Prostate gland (tissue), 2 donors: ENCODE measurements around the gene GNA15.

Experiments used
- POLR2A ChIP-seq: fragments of 450-650 bp; IDR thresholded peaks from one replicate; pipeline ENCODE4 v1.6.1; 2016; ENCODE audit warnings: antibody characterized with exemption, mild to moderate bottlenecking
- POLR2AphosphoS5 ChIP-seq: sonication (generic); formaldehyde crosslinking; IDR thresholded peaks from one replicate; pipeline ENCODE4 v1.6.1; 2017; ENCODE audit warnings: antibody characterized with exemption
- TF ChIP-seq, protein P1 (sequence below), 4 experiments: fragments of 200-600 bp in 2 of 4; fragments of 450-650 bp in 2 of 4; sonication (generic) in 2 of 4; IDR thresholded peaks; 1 replicate in 3 of 4; 2 replicates in 1 of 4; pipeline ENCODE4 v1.5.1; 2016 to 2019; ENCODE audit warnings: antibody characterized with exemption in 4 of 4, mild to moderate bottlenecking in 2 of 4, moderate library complexity in 2 of 4

DNA sequence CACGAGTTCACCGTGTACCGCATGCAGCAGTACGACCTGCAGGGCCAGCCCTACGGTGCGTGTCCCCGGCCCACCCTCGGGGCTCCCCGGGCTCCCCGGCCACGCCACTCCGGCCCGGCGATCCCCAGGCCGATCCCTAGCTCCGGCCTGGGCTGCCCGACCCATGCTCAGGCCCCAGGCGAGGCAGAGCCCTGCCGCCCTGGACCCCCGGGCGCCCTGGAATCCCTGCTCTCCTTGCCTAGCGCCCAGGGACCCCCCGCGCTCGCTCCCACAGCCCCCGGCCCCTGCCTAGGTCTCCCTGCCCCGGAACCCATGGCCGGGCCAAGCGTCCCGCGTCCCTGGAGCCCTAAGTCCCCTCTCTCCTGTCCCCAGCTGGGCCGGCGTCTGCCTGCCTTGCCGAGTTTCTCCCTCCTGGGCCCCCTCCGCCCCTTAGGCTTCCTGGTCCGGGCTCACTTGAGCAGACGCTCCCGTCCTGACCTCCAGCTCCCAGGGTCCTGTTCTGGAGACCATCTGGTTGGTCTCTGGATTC is 50.4 kb downstream of the GNA15 start:
- TF ChIP-seq POLR2AphosphoS5 (no peak), POLR2A (no peak)
- TF ChIP-seq, protein P1, sequence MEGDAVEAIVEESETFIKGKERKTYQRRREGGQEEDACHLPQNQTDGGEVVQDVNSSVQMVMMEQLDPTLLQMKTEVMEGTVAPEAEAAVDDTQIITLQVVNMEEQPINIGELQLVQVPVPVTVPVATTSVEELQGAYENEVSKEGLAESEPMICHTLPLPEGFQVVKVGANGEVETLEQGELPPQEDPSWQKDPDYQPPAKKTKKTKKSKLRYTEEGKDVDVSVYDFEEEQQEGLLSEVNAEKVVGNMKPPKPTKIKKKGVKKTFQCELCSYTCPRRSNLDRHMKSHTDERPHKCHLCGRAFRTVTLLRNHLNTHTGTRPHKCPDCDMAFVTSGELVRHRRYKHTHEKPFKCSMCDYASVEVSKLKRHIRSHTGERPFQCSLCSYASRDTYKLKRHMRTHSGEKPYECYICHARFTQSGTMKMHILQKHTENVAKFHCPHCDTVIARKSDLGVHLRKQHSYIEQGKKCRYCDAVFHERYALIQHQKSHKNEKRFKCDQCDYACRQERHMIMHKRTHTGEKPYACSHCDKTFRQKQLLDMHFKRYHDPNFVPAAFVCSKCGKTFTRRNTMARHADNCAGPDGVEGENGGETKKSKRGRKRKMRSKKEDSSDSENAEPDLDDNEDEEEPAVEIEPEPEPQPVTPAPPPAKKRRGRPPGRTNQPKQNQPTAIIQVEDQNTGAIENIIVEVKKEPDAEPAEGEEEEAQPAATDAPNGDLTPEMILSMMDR (IDR thresholded peaks at IDR 0.05) = peak in 1 of 4 experiments; percentile 1
